Uterus (tissue), 2 donors: ENCODE results near the gene MAVS.

ENCODE experiments used
- POLR2A ChIP-seq, 2 donors: fragments of 450-650 bp; IDR thresholded peaks; one replicate each; pipeline ENCODE4 v1.6.1; 2016; ENCODE audit warnings: antibody characterized with exemption in 2 of 2, mild to moderate bottlenecking in 1 of 2, moderate library complexity in 1 of 2
- TF ChIP-seq, protein P1 (sequence below), 4 experiments: fragments of 200-600 bp in 2 of 4; fragments of 450-650 bp in 2 of 4; sonication (generic) in 2 of 4; IDR thresholded peaks; one replicate each; pipeline ENCODE4 v1.5.1; 2016 to 2019; ENCODE audit warnings: antibody characterized with exemption in 4 of 4, mild to moderate bottlenecking in 2 of 4, moderate library complexity in 1 of 4

DNA sequence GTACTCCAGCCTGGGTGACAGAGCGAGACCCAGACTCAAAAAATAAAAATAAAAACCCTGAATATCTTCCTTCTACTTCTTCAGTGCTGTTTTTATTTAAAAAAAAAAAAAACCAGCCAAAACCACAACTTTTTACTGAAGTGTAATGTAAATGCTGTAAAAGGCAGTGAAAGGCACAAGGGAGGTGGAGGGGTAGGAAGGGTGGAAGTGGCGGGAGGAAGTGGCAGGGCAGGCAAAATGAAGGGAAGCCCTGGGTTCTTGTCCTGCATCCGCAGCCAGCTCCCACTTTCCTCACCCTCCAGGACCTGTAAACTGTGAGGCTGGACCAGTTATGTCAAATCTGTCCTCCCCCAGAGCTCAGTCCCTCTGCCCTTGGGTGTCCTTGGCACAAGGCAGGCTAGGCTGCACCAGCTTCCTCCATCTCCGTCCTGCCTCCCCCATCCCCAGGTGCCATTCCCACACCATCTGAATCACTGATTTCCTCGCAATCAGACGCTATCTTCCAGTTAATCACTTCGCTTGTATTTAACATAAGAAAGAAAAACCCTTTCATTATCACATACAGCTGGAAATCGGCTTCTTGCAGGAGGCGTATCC lies 28.8 kb downstream of the MAVS start:
- TF ChIP-seq, protein P1, sequence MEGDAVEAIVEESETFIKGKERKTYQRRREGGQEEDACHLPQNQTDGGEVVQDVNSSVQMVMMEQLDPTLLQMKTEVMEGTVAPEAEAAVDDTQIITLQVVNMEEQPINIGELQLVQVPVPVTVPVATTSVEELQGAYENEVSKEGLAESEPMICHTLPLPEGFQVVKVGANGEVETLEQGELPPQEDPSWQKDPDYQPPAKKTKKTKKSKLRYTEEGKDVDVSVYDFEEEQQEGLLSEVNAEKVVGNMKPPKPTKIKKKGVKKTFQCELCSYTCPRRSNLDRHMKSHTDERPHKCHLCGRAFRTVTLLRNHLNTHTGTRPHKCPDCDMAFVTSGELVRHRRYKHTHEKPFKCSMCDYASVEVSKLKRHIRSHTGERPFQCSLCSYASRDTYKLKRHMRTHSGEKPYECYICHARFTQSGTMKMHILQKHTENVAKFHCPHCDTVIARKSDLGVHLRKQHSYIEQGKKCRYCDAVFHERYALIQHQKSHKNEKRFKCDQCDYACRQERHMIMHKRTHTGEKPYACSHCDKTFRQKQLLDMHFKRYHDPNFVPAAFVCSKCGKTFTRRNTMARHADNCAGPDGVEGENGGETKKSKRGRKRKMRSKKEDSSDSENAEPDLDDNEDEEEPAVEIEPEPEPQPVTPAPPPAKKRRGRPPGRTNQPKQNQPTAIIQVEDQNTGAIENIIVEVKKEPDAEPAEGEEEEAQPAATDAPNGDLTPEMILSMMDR (IDR thresholded peaks at IDR 0.05): no peak
- no peak for TF ChIP-seq POLR2A (IDR thresholded peaks at IDR 0.05)
